Measurements from ENCODE around the gene PLEKHG4B.

Gene PLEKHG4B

DNA sequence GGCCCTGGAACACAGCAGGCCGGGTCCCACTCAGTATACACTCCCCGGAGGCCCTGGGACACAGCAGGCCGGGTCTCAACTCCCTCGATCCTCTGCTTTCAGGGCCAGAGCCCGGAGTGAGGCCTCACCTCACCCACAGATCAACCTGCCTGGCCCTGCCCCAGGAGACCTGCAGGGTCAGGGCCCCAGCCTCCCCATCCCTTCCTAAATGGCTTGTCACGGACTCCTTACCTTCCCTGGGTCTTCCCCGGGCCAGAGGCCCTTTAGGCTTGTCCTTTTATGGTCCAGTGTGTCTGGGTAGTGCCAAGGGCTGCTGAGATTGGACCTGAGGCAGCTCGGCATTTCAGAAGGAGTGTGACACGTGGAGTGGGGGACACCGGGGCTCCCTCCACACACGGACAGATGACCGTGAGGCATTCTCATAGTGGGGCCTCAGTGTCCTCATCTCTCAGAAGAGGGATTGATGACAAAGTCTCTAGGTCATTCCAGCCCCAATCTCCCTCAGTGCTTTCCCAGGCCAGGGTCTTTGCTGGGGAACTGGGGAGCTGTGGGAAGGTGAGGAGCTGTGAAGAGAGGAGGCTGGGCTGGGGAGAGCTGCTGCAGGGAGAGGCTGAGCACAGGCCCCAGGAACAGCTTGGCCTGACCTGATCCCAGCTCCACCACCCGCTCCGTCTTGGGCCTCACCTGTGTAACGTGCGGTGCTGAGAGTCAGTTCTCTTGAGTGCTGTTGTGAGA, 18.0 kb upstream of the PLEKHG4B start:
- H3K4me3 ChIP-seq: no peak overlapping the region
- peak overlapping the region in 1 of 21 experiments; percentile 78 for H3K27ac ChIP-seq

DNA sequence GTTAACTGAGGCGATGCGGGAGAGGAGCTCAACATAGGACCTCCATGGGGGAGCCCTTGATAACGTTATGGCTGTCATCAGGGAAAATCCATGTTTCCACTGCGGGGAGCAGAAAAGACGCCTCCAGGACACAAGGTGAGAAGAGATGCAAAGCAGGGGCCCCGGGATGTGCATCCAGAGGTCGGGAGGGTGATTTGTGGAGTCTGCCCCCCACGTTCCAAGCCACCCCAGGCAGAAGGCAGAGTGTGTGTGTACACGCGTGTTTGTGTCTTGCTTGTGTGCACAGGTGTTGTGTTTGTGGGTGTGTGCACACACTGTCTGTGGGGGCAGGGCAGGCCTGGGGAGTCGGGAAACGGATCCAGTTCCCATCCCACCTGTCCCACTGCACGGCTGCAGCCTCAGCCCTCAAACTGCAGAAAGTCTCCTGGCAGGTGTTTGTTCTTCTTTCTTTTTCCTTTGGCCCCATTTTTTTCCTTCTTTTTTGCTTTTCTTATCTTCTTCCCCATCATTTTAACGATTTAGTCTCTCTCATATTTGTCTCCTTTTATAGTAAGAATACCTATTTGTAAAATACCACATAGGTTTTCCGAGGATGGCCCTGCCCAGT, 17.4 kb upstream of the PLEKHG4B start:
- peak overlapping the region in 1 of 21 experiments; percentile 78 for H3K27ac ChIP-seq
- H3K4me3 ChIP-seq: no peak overlapping the region

DNA sequence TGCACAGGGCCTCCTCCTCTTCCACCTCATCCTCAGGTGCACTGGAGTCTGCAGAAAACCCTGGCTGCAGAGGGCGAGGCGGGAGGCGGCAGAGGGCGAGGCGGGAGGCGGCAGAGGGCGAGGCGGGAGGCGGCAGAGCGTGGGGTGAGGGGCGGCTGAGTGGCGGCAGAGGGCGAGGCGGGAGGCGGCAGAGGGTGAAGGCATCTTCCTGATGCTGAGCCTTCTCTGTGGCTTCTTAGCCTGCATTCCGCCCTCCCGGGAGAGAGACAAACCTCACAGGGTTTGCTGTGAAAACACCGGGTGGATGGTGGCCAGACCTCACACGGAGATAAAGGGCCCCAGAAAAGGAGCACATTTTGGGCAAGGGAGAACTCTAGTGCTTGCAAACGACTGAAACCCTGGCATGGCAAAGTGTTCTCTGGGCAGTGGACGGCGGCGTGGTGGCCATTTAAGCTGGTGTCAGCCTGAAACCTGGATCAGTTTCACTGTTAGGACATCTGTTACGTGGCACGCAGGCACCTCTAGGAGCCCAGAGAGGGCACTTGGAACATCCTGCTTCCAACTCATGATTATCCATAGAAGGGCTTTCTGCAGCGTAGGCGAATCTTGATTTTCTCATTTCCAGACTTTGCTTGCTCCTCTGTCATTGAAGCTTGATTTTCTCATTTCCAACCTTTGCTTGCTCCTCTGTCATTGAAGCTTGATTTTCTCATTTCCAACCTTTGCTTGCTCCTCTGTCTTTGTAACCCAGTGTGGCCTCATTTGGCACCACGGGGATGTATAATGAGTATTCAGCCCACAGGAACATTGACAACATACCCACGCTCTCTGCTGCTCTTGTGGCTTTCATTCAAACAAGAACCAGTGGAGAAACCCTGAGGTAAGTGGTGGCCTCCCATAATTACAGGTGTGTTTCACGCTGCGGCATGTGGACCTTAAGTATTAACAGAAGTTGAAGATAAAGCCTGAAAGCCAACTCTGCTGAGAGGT, 16.3 kb upstream of the PLEKHG4B start:
- Histone ChIP-seq H3K27ac (peak overlapping the region in 1 of 21 experiments; percentile 78), H3K4me3 (no peak overlapping the region)

DNA sequence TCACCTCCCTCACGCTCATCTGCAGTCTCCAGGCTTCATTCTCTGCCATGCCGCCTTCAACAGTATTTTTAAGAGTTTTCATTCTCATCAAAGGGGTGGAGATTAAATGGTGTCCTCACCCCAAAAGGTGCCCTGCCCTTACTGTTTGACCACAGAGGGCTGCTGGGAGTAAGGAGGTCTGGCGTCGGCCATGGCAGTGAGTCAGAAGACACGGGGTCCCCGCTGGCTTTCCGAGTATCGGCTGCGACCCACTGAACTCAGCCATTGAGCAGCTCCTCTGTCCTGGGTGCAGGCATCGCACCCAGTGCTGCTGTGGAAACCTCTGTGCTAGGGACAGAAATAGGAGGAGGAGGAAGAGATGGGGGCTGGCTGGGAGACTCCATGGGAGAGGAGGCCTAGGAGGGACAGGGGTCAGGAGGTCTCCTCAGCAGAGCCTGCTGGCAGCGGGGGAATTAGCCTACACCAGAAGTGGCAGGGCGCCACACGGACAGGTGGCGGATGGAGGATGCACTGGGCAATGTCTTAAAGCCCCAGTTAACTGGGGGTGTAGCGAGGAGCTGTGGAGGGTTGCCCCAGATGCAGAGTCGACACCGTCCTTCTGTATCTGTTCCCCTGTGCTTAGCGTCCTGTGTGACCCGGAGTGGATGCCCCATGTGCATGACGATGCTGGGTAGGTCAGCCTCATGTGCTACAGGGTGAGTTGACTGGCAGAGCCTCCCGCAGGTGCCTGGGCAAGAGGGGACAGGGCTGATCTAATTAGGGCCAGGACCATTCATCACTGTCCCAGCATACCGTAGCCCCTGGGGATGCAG, 15.4 kb upstream of the PLEKHG4B start:
- H3K4me3 ChIP-seq: no peak overlapping the region

DNA sequence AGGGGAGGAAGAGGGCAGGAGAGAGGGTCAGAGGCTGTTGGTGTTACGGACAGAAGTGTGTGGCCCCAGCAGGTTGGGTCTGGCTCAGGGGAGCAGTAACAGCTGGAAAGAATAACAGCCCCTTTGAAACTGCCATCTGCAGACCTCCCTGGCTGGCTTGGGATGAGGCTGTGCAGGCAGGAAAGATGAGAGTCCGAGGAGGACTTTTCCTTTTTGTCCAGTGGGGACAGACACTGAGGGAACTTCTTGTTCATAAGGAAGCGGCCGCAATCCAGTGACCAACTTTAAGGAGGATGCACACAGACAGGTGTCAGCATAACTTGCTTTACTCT, 14.8 kb upstream of the PLEKHG4B start:
- no peak overlapping the region for H3K27ac ChIP-seq

More for the DNA sequence above, 15.4 kb upstream of the PLEKHG4B start:
- peak overlapping the region in 1 of 21 experiments; percentile 78 for H3K27ac ChIP-seq

DNA sequence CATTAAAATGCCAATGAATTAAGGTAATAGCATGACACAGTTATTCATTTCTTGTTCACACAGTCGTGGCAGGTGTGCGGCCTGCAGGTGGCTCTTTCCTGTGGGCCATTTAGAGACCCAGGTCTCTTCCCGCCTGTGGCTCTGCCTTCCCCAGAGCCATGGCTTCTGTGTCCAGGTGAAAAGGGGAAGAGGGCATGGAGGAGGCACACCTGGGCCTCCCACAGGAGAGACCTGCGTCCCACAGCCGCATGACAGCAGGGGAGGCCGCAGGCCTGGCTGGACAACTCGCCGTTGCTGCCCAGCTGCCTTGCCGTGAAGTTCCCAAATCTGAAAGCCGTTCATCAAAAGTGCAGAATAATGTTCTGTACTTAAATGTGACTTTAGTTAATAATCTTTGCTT, 14.4 kb upstream of the PLEKHG4B start:
- H3K4me3 ChIP-seq: no peak overlapping the region
- no peak overlapping the region for H3K27ac ChIP-seq

More for the DNA sequence above, 14.8 kb upstream of the PLEKHG4B start:
- no peak overlapping the region for H3K4me3 ChIP-seq

DNA sequence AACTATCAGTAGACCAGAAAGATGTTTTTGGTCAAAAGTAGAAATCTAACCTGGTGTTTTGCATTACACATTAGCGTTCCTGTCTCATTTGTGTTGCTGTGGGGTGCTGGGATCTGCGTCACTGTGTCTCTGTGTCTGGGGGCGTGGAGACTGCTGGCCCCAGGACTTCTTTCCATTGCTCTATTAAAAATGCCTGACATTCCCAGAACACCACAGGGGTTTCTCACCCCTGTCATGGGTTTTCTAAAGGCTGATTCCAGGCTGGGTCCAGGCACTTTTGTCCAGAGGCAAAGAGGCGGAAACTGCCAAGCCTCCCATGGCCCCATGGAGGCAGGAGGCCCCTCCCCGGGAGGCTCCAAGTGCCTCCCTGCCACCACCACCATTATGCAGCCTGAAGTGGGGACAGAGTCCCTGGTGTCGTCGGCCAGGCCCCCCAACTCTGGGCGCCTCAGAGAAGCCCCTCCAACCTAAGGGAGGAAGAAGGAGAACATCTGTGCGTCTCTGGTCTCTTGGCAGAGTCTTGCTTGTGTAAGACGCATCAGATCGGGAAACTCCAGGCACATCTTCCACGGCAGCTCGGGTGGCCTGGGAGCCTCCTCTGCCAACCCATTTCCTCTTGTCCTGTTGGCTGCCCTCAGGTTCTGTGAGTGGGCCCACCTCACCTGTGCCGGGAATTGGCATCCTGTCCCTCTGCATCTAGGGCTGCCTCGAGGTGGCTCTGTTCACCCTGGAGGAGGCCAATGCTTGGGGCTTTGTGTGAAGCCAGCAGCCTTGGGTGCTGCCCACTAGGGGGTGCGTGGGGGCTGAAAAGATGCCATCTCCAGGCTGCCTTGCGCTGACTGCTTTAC, 13.8 kb upstream of the PLEKHG4B start:
- no peak overlapping the region for H3K4me3 ChIP-seq
- no peak overlapping the region for H3K27ac ChIP-seq

DNA sequence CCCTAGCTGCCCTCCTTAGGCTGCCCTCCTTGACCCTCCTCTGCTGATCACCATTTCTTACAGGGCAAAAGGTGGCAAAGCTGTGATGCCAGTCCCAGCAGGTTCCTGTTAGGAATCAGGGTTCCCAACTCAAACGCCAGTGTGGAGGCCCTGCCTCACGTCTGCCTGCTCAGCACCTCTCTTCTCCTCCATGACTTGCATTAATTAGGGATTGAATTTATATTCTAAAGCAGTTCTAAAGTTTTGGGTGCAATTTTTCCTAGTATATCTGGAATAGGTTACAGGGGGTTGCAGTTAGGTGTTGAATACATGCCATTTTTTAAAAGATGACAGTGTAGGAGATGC, 13.2 kb upstream of the PLEKHG4B start:
- Histone ChIP-seq H3K4me3 (no peak overlapping the region), H3K27ac (no peak overlapping the region)

DNA sequence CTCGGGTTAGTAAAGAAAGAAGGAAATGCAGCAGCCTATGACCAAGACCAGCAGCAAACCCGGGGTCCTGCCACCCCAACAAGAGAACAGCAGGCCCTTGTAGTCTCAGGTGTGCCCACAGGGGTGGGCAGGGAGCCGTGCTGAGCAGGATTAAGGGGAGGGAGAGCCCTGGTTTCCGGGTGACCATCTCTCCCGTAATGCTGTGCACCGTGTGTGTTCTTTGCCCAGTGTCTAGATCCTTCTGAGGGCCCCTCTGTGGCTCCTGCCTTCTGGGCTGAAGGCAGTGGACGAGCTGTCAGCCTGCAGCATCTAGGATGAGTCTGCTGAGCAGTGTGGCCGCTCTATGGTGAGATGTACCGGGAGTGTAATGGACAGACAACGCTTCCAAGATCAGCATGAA, 12.7 kb upstream of the PLEKHG4B start:
- no peak overlapping the region for H3K27ac ChIP-seq
- H3K4me3 ChIP-seq: no peak overlapping the region

DNA sequence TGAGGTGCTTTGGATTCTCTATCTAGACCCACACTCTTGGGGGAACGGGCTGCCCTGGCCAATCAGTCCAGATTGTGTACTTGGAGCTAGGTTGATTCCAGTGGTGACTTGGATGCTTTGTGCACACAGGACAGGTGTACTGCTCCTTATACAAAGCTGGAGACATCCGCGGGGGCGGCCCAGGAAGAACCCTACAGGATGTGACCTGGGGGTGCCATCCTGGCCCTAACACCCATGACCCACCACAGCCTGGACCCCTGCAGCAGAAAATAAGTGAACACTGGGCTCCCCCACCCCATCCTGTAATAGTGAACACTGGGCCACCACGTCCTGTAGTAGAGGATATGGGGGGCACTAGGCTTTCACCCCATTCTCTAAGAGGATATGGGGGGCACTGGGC, 12.1 kb upstream of the PLEKHG4B start:
- no peak overlapping the region for H3K4me3 ChIP-seq
- no peak overlapping the region for H3K27ac ChIP-seq

DNA sequence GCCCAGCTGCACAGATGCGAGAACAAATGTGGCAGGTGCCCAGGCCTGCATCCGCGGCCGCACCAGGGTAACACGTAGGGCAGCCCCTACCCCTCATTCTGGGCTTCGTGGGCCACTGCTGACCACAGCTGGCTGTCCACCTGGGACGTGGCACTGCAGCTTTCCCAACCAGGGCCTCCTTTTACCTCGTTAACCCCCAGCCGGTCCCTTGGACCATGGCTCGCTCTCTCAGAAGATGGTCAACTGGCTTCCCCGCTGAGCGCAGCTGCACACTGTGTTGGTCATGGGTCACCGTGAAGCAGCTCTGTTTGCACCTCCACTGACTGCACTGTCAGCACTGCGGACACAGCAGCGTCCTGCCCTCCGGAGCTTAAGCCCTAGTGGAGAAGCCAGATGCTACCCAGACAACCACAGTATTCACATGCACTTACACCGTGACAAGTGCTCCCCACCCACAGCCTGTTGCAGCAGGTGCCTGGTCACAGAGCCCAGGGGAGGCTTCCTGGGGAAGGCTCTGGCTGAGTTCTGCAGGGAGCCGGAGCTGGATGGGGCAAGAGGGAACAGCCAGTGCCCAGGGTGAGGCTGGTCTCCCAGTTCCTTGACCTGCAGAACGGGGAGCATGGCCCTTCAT, 10.5 kb upstream of the PLEKHG4B start:
- Histone ChIP-seq H3K27ac (no peak overlapping the region), H3K4me3 (no peak overlapping the region)

DNA sequence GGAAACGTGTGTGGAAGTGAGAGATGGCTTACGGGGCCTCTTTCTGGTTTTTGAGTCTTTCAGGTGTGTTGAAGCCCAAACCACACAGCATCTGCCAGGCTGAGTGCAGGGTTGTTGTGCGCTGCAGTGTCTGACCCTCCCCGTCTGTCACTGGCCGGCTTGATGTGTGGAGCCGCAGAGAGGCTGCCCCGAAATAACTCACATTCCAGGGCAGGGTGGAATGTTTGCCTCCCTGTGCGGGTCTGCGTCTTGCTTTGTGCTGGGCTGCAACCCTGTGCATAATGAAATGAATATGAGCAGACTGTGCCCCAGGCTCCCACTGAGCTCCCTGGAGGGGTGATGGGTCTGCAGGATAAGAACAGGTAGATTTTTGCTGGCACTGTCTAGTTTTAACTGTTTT, 9.9 kb upstream of the PLEKHG4B start:
- Histone ChIP-seq H3K27ac (no peak overlapping the region), H3K4me3 (no peak overlapping the region)

DNA sequence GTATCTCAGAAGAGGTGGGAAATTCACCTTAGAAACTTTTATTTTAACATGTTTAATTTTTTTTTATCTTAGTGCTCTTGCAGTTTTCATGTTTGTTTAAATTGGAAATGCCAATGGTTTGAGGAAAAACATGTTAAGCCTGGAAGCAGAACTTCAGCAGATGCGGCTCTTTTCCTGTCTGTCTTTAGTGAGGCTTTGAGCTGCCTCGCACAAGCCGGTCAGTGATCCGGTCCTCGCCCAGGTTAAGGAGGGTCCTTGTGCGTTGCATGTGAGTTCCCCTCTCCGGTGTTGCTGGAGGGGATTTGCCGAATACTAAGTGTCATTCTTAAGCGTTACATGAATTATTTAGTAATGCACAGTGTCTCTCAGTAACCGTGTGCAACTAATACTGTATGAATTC, 9.4 kb upstream of the PLEKHG4B start:
- no peak overlapping the region for H3K4me3 ChIP-seq
- no peak overlapping the region for H3K27ac ChIP-seq

DNA sequence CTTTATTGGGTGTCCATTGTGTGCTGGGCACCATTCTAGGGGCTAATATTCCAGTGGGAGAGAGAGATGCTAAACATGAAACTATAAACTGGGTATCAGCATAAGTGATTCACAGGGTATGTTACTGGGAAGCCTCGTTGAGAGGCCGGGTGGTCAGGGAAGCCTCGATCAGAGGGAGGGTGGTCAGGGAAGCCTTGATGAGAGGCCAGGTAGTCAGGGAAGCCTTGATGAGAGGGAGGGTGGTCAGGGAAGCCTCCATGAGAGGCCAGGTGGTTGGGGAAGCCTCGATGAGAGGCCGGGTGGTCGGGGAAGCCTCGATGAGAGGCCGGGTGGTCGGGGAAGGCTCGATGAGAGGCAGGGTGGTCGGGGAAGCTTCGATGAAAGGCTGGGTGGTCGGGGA, 8.9 kb upstream of the PLEKHG4B start:
- H3K4me3 ChIP-seq: no peak overlapping the region

DNA sequence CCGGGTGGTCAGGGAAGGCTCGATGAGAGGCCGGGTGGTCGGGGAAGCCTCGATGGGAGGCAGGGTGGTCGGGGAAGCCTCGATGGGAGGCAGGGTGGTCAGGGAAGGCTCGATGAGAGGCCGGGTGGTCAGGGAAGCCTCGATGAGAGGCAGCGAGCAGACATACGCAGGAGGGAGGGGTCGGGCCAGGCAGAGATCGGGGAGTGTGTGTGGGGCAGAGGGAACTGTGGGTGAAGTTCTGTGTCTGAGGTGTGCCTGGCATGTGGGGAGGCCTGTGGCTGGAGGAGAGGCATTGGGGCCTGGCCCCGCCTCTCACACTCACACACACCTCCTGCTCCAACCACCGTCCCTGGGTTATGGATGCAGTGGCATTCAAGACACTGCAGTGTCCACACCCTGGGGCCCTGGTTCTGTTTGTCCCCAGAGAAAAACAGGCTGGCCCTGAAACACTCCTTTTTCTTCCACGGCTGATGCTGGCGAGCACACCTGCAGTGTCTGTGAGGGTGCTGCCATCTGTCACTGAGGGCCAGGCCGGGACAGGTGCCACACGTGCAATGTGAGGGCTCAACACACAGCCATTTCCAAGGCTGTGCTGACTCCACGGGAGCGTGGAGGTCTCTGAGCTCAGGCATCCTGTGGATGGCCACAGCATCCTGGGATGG, 6.5 kb upstream of the PLEKHG4B start:
- Histone ChIP-seq H3K27ac (no peak overlapping the region), H3K4me3 (no peak overlapping the region)

More for the DNA sequence above, 8.9 kb upstream of the PLEKHG4B start:
- no peak overlapping the region for H3K27ac ChIP-seq

DNA sequence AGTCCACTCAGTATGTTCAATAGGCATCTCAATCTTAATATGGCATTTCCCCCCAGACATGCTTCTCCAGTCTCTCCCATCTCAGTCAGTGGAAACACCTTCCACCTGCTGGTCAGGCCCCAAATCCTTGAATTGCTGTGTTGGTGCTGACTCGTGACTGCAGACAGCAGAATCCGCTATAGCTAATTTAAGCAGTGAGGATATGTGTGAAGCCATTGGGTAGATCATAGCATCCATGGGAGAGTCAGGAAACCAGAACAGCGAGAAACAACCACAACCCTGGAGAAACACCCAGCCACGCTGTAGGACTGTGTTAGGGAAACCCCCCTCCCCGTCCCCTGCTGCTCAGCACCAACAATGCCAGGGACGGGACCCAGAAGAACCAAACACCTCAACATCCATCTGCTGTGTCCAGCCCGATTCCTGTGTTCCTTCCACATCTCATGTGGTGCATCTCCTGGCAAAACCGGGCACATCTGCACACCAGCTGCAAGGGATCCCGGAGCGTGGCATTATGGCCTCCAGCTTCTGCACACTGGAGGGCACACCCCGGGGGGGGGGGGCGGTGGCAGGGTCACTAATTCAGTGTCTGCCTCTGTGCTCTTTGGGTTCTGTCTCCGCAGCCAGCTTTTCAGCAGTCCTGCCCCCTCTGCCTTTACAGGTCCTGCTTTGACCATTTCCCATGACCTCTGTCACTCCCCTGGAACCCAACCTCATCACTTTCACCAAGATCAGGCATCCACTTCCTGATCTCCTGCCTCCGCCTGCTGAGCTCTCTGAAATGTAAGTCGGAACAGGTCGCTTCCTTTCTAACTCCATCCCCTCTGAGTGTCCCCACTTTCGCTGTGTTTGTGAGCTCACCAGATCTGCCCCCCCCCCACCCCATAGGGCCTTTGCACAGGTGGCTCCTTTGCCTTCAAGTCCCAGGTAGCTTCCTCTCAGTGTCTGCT, 2.4 kb upstream of the PLEKHG4B start:
- Histone ChIP-seq H3K4me3 (no peak overlapping the region), H3K27ac (no peak overlapping the region)

All from skin epidermis (tissue), 12 donors.